ENCODE results near the gene OLIG2.

OLIG2 gene

GRCh38 chr21:33019885-33020557 lies 5.7 kb upstream of the OLIG2 start:
- no peak for DNase-seq (ENCODE audit: low spot score)

GRCh38 chr21:33020558-33021100 lies 5.1 kb upstream of the OLIG2 start:
- DNase-seq (ENCODE audit: low spot score), result no peak

DNA sequence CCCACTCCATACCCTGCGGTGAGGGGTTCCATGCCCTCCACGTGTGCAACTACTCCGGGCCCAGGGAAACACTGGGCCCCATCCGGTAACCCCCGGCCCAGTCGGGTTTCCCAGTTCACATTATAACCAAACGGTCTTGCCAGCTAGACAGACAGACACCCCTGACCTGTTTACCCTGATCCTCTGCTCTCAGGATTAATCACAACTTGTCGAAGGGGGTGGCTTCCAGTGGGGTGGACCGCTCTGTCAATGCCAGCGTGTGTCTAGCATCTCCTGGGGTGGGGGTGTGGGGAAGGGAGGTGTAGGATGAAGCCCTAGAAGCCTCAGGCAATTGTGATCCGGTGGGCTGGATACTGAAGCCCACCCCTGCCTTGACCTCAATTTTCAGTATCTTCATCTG lies 4.6 kb upstream of the OLIG2 start:
- DNase-seq (ENCODE audit: low spot score), result no peak

DNA sequence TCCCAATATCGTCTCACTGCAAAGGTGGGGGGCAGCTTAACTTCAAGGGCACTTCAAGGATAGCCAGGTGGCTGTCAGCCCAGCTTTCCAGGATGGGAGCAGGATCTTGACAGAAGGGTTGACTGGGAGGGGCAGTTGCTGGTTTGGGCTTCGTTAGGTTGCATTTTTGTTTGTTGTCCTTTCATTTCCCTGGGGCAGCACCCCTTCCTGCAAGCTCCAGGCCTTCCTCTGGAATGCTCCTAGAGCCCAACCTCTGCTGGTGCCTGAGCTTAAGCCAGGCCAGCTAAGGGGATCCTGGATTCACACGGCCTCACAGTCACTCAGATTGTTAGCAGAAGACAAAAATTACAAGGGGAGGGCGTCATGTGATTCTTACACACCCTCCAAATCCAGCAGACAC lies 4.1 kb upstream of the OLIG2 start:
- no peak for DNase-seq (ENCODE audit: low spot score)

DNA sequence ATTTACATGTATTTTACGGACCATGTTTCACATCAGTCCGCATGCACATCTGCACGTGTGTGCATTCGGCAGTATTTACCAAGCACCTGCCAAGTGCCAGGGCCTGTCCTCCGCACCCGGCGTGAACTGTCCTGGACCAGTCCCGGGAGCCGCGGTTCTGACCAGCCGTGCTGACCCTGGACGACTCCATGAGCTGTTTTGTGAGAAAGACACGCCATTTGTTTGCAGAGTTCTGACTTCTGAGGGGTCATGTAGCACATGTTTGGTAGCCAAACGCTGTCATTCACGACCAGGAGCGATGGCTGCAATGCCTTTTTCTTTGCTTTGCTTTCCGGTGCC lies 3.3 kb upstream of the OLIG2 start:
- no peak for DNase-seq (ENCODE audit: low spot score)

- no peak for DNase-seq (ENCODE audit: low spot score)
Observed at GRCh38 chr21:33022828-33023573, 2.7 kb upstream of the OLIG2 start.

DNA sequence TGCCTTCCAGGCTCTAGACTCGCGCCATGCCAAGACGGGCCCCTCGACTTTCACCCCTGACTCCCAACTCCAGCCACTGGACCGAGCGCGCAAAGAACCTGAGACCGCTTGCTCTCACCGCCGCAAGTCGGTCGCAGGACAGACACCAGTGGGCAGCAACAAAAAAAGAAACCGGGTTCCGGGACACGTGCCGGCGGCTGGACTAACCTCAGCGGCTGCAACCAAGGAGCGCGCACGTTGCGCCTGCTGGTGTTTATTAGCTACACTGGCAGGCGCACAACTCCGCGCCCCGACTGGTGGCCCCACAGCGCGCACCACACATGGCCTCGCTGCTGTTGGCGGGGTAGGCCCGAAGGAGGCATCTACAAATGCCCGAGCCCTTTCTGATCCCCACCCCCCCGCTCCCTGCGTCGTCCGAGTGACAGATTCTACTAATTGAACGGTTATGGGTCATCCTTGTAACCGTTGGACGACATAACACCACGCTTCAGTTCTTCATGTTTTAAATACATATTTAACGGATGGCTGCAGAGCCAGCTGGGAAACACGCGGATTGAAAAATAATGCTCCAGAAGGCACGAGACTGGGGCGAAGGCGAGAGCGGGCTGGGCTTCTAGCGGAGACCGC lies 2.0 kb upstream of the OLIG2 start:
- no peak for DNase-seq (ENCODE audit: low spot score)

- no peak for DNase-seq (ENCODE audit: low spot score)
Observed at GRCh38 chr21:33024201-33025103, 1.3 kb upstream of the OLIG2 start.

DNA sequence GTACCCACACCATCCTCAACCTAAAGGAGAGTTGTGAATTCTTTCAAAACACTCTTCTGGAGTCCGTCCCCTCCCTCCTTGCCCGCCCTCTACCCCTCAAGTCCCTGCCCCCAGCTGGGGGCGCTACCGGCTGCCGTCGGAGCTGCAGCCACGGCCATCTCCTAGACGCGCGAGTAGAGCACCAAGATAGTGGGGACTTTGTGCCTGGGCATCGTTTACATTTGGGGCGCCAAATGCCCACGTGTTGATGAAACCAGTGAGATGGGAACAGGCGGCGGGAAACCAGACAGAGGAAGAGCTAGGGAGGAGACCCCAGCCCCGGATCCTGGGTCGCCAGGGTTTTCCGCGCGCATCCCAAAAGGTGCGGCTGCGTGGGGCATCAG lies 638 bp upstream of the OLIG2 start:
- no peak for DNase-seq (ENCODE audit: low spot score)

- DNase-seq (ENCODE audit: low spot score), result no peak
Observed at GRCh38 chr21:33026443-33026858, 716 bp downstream of the OLIG2 start.

DNA sequence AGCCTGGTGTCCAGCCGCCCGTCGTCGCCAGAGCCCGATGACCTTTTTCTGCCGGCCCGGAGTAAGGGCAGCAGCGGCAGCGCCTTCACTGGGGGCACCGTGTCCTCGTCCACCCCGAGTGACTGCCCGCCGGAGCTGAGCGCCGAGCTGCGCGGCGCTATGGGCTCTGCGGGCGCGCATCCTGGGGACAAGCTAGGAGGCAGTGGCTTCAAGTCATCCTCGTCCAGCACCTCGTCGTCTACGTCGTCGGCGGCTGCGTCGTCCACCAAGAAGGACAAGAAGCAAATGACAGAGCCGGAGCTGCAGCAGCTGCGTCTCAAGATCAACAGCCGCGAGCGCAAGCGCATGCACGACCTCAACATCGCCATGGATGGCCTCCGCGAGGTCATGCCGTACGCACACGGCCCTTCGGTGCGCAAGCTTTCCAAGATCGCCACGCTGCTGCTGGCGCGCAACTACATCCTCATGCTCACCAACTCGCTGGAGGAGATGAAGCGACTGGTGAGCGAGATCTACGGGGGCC lies 1.2 kb downstream of the OLIG2 start:
- DNase-seq (ENCODE audit: low spot score), result no peak

DNA sequence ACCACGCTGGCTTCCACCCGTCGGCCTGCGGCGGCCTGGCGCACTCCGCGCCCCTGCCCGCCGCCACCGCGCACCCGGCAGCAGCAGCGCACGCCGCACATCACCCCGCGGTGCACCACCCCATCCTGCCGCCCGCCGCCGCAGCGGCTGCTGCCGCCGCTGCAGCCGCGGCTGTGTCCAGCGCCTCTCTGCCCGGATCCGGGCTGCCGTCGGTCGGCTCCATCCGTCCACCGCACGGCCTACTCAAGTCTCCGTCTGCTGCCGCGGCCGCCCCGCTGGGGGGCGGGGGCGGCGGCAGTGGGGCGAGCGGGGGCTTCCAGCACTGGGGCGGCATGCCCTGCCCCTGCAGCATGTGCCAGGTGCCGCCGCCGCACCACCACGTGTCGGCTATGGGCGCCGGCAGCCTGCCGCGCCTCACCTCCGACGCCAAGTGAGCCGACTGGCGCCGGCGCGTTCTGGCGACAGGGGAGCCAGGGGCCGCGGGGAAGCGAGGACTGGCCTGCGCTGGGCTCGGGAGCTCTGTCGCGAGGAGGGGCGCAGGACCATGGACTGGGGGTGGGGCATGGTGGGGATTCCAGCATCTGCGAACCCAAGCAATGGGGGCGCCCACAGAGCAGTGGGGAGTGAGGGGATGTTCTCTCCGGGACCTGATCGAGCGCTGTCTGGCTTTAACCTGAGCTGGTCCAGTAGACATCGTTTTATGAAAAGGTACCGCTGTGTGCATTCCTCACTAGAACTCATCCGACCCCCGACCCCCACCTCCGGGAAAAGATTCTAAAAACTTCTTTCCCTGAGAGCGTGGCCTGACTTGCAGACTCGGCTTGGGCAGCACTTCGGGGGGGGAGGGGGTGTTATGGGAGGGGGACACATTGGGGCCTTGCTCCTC lies 1.9 kb downstream of the OLIG2 start:
- DNase-seq (ENCODE audit: low spot score), result no peak

DNA sequence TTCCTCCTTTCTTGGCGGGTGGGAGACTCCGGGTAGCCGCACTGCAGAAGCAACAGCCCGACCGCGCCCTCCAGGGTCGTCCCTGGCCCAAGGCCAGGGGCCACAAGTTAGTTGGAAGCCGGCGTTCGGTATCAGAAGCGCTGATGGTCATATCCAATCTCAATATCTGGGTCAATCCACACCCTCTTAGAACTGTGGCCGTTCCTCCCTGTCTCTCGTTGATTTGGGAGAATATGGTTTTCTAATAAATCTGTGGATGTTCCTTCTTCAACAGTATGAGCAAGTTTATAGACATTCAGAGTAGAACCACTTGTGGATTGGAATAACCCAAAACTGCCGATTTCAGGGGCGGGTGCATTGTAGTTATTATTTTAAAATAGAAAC lies 2.5 kb downstream of the OLIG2 start:
- DNase-seq (ENCODE audit: low spot score), result no peak

DNA sequence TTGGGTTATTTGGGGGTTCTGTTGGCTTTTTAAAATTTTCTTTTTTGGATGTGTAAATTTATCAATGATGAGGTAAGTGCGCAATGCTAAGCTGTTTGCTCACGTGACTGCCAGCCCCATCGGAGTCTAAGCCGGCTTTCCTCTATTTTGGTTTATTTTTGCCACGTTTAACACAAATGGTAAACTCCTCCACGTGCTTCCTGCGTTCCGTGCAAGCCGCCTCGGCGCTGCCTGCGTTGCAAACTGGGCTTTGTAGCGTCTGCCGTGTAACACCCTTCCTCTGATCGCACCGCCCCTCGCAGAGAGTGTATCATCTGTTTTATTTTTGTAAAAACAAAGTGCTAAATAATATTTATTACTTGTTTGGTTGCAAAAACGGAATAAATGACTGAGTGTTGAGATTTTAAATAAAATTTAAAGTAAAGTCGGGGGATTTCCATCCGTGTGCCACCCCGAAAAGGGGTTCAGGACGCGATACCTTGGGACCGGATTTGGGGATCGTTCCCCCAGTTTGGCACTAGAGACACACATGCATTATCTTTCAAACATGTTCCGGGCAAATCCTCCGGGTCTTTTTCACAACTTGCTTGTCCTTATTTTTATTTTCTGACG lies 3.1 kb downstream of the OLIG2 start:
- DNase-seq (ENCODE audit: low spot score), result no peak

DNA sequence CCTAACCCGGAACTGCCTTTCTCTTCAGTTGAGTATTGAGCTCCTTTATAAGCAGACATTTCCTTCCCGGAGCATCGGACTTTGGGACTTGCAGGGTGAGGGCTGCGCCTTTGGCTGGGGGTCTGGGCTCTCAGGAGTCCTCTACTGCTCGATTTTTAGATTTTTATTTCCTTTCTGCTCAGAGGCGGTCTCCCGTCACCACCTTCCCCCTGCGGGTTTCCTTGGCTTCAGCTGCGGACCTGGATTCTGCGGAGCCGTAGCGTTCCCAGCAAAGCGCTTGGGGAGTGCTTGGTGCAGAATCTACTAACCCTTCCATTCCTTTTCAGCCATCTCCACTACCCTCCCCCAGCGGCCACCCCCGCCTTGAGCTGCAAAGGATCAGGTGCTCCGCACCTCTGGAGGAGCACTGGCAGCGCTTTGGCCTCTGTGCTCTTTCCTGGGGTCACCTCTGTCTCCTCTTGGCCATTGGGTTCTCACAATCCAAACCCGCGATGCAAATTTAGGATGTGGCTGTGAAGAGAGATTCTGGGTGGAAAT lies 3.7 kb downstream of the OLIG2 start:
- DNase-seq (ENCODE audit: low spot score), result no peak

DNA sequence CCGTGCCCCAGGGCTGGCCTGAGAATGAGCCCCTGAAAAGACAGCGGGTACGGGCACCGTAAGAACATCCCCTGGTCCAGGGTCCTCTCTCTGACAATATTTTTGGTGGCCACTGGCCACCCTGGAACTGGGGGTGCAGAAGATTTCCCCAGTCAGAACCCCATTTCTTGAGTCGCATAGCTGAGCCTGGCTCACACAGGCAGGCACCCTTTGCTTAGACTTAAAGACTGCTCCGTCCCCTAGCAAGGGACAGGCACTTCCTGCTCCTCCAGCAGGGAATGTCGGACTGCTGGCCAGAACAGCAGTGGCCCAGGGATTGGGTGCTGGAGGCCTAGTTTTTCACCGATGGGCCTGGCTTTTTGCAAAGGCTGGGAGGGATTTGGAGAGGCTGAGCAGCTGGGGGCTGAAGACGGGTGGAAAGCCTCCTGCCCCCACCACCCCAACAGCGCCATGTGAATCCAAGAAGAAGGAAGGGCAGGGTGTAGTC lies 4.3 kb downstream of the OLIG2 start:
- no peak for DNase-seq (ENCODE audit: low spot score)

GRCh38 chr21:33030633-33031032 lies 4.9 kb downstream of the OLIG2 start:
- no peak for DNase-seq (ENCODE audit: low spot score)

- no peak for DNase-seq (ENCODE audit: low spot score)
Observed at GRCh38 chr21:33031152-33031911, 5.6 kb downstream of the OLIG2 start.

- DNase-seq (ENCODE audit: low spot score), result no peak
Observed at GRCh38 chr21:33032434-33033047, 6.8 kb downstream of the OLIG2 start.
